Vagina (tissue), 2 donors: Measurements from ENCODE around the gene ZSCAN2.

ENCODE experiments used
- POLR2A ChIP-seq, 2 donors: fragments of 450-650 bp; IDR thresholded peaks; one replicate each; pipeline ENCODE4 v1.6.1; 2017; ENCODE audit warnings: antibody characterized with exemption in 2 of 2, mild to moderate bottlenecking in 2 of 2, moderate library complexity in 2 of 2
- TF ChIP-seq, protein P1 (sequence below), 3 experiments: fragments of 450-650 bp in 2 of 3; fragments of 200-600 bp in 1 of 3; sonication (generic) in 1 of 3; IDR thresholded peaks; one replicate each; pipeline ENCODE4 v1.5.1; 2017 to 2019; ENCODE audit warnings: antibody characterized with exemption in 3 of 3, mild to moderate bottlenecking in 2 of 3, moderate library complexity in 2 of 3

- TF ChIP-seq, protein P1, sequence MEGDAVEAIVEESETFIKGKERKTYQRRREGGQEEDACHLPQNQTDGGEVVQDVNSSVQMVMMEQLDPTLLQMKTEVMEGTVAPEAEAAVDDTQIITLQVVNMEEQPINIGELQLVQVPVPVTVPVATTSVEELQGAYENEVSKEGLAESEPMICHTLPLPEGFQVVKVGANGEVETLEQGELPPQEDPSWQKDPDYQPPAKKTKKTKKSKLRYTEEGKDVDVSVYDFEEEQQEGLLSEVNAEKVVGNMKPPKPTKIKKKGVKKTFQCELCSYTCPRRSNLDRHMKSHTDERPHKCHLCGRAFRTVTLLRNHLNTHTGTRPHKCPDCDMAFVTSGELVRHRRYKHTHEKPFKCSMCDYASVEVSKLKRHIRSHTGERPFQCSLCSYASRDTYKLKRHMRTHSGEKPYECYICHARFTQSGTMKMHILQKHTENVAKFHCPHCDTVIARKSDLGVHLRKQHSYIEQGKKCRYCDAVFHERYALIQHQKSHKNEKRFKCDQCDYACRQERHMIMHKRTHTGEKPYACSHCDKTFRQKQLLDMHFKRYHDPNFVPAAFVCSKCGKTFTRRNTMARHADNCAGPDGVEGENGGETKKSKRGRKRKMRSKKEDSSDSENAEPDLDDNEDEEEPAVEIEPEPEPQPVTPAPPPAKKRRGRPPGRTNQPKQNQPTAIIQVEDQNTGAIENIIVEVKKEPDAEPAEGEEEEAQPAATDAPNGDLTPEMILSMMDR (IDR thresholded peaks at IDR 0.05) = no peak
- TF ChIP-seq POLR2A (IDR thresholded peaks at IDR 0.05) = no peak
Measured at GRCh38 chr15:84649706-84650105, 48.9 kb downstream of the ZSCAN2 start.
